GM12892 (cell line): ENCODE data around the gene ATP7A.

Experiments
- POLR2A ChIP-seq: IDR thresholded peaks from 2 replicates; pipeline ENCODE4 v1.6.1; 2011; ENCODE audit warnings: low read depth, low read length, control low read depth
- POLR2AphosphoS5 ChIP-seq: IDR thresholded peaks from 2 replicates; pipeline ENCODE4 v1.6.1; 2011; ENCODE audit warnings: low read depth, low read length, control low read depth
- TAF1 ChIP-seq: IDR thresholded peaks from 2 replicates; pipeline ENCODE4 v1.6.1; 2011; ENCODE audit warnings: low read depth, mild to moderate bottlenecking, control low read depth, low read length, borderline replicate concordance

DNA sequence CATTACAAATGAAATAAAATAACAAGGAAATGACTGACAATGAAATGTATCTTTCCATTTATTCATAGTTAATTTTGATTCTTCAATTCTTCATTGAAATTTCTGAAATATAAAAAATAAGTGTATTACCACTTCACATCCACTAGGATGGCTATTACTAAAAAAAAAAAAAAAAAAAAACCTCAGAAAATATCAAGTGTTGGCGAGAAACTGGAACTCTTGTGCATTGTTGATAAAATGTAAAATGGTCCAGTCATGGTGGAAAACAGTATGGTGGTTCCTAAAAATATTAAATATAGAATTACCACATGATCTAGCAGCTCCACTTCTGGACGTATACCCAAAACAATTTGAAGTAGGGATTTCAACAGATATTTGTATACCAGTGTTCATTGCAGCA, 36.1 kb downstream of the ATP7A start:
- TF ChIP-seq POLR2AphosphoS5 (no peak), POLR2A (no peak), TAF1 (no peak)
